Activated effector memory CD4-positive, alpha-beta T cell treated with anti-CD3 and anti-CD28 coated beads, Interleukin-2, amount 50 U/mL, for 16 hours (primary cell): Measurements from ENCODE around the gene BCAS3.
"Not testable (repeated sequence)": the region's sequence is repeated elsewhere in the genome, so short reads cannot be mapped to it uniquely, and the experiment has no call there.

Experiments
- DNase-seq: peaks from one replicate; pipeline ENCODE4 v3.0.0-alpha.2; 2020

BCAS3 gene

GRCh38 chr17:61239953-61240352, 562.3 kb downstream of the BCAS3 start:
- no peak for DNase-seq

- no peak for DNase-seq
Observed at GRCh38 chr17:61240851-61241468, 563.3 kb downstream of the BCAS3 start.

GRCh38 chr17:61244988-61245387, 567.3 kb downstream of the BCAS3 start:
- DNase-seq = not testable (repeated sequence)

GRCh38 chr17:61245706-61246135, 568.1 kb downstream of the BCAS3 start:
- no peak for DNase-seq

GRCh38 chr17:61247439-61247838, 569.8 kb downstream of the BCAS3 start:
- DNase-seq = no peak

- no peak for DNase-seq
Observed at GRCh38 chr17:61248399-61248798, 570.7 kb downstream of the BCAS3 start.

GRCh38 chr17:61249649-61250299, 572.1 kb downstream of the BCAS3 start:
- no peak for DNase-seq

- no peak for DNase-seq
Observed at GRCh38 chr17:61250335-61250890, 572.8 kb downstream of the BCAS3 start.

- no peak for DNase-seq
Observed at GRCh38 chr17:61251939-61252865, 574.6 kb downstream of the BCAS3 start.

- no peak for DNase-seq
Observed at GRCh38 chr17:61253362-61253761, 575.7 kb downstream of the BCAS3 start.

GRCh38 chr17:61253937-61254574, 576.4 kb downstream of the BCAS3 start:
- no peak for DNase-seq

- DNase-seq = no peak
Observed at GRCh38 chr17:61254904-61255303, 577.3 kb downstream of the BCAS3 start.

- DNase-seq = no peak
Observed at GRCh38 chr17:61255647-61256046, 578.0 kb downstream of the BCAS3 start.

- DNase-seq = no peak
Observed at GRCh38 chr17:61259360-61259759, 581.7 kb downstream of the BCAS3 start.

- DNase-seq = no peak
Observed at GRCh38 chr17:61260071-61260797, 582.6 kb downstream of the BCAS3 start.

- no peak for DNase-seq
Observed at GRCh38 chr17:61261001-61261637, 583.5 kb downstream of the BCAS3 start.

- DNase-seq = no peak
Observed at GRCh38 chr17:61265397-61265796, 587.7 kb downstream of the BCAS3 start.

GRCh38 chr17:61267847-61268246, 590.2 kb downstream of the BCAS3 start:
- DNase-seq = no peak

GRCh38 chr17:61275395-61275794, 597.7 kb downstream of the BCAS3 start:
- DNase-seq = no peak

- DNase-seq = no peak
Observed at GRCh38 chr17:61276806-61277205, 599.2 kb downstream of the BCAS3 start.

GRCh38 chr17:61279476-61280145, 602.0 kb downstream of the BCAS3 start:
- no peak for DNase-seq
